ENCODE data around the gene DNAJC22. TPM values are rescaled to one million over a fixed set of nuclear protein-coding genes. Genes with fewer than 3 reads are reported as not detected.
A peak's percentile ranks its signal among the peaks of the same experiment; 100 is the strongest.
"Not testable (repeated sequence)": the region's sequence is repeated elsewhere in the genome, so short reads cannot be mapped to it uniquely, and the experiment has no call there.

DNAJC22 gene
- total RNA-seq, 1 donor from 2014 or later, result 0.08 TPM

- Histone ChIP-seq H3K4me1 (no peaks in the 10 kb centered on the region), H3K36me3 (no peaks in the 10 kb centered on the region), H3K4me3 (no peak overlapping the region), H3K27me3 (ENCODE audit: low read depth) (no peaks in the 10 kb centered on the region), H3K9me3 (replicated peaks) (no peaks in the 10 kb centered on the region), H3K27ac (replicated peaks) (no peak overlapping the region)
- TF ChIP-seq CTCF (IDR thresholded peaks at IDR 0.05; ENCODE audit: borderline replicate concordance), result no peak
- DNase-seq, result no peak
- intact Hi-C loops (cut with micrococcal nuclease), result no loop called here
Observed at GRCh38 chr12:49377386-49377785, 30.7 kb downstream of the DNAJC22 start.

DNA sequence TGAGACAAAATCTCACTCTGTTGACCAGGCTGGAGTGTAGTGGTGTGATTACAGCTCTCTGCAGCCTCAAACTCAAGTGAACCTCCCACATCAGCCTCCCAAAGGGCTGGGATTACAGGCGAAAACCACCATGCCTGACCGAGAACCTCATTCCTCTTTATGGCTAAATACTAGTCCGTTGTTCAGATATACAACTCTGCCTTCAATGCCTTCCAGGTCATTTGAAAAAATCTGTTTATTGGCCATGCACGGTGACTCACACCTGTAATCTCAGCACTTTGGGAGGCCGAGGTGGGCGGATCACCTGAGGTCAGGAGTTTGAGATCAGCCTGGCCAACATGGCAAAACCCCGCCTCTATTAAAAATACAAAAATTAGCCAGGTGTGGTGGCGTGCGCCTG is 33.5 kb downstream of the DNAJC22 start:
- H3K36me3 ChIP-seq; H3K4me1 ChIP-seq; H3K9me3 ChIP-seq (replicated peaks); H3K4me3 ChIP-seq; H3K27me3 ChIP-seq (ENCODE audit: low read depth); intact Hi-C loops (cut with micrococcal nuclease); DNase-seq; H3K27ac ChIP-seq (replicated peaks): not testable (repeated sequence)

DNA sequence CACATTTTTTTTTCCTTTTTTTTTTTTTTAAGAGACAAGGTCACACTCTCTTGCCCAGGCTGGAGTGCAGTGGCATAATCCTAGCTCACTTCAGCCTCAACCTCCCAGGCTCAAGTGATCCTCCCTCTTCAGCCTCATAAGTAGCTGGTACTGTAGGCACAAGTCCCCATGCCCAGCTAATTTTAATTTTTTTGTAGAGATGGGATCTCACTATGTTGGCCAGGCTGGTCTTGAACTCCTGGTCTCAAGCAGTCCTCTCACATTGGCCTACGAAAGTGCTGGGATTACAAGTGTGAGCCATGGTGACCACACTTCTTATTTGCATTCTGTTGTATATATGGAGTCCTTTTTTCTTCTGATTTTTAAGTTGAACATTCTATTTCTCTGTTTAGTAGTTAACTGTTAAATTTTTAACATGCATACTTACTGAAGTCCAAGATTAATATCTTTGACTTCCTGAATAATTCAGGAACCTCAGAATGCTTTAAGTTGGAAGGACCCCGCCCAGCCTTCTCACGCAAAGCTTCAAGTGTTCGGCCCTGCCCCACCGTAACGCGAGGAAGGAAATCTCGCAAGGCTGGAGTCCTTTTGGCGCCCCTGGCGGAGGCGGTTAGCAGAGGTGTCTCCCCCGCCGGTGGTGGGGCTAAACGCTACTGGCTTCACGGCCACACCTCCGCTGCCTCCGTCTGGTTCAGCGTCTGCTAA is 42.1 kb downstream of the DNAJC22 start:
- Histone ChIP-seq H3K4me1 (no peaks in the 10 kb centered on the region), H3K9me3 (replicated peaks) (no peaks in the 10 kb centered on the region), H3K27ac (replicated peaks) (no peak overlapping the region), H3K27me3 (ENCODE audit: low read depth) (no peaks in the 10 kb centered on the region), H3K36me3 (no peaks in the 10 kb centered on the region), H3K4me3 (no peak overlapping the region)
- DNase-seq, result peak; percentile 36
- intact Hi-C loops (cut with micrococcal nuclease), result no loop called here
- TF ChIP-seq CTCF (IDR thresholded peaks at IDR 0.05; ENCODE audit: borderline replicate concordance), result no peak

- no peak for TF ChIP-seq CTCF (IDR thresholded peaks at IDR 0.05; ENCODE audit: borderline replicate concordance)
- no peak overlapping the region for H3K27ac ChIP-seq (replicated peaks)
Observed at GRCh38 chr12:49389387-49389703, 42.7 kb downstream of the DNAJC22 start.

DNA sequence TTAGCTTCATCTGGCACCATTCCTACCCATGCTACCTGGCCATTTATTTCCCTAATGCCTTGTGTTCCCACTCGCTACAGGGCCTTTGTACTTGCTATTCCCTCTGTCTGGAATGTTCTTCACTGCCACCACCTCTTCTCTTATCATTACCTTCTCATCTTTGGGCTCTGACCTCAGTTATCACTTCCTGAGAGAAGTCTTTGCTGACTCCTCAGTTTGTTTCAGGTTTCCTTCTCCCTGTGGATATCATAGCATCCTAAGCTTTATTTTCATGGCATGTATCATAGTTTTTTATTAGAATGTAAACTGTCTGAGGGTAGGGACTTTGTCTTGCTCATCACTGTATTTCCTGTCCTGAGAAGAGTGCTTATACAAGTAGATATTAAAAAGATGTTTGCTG is 50.3 kb downstream of the DNAJC22 start:
- Histone ChIP-seq H3K36me3 (no peaks in the 10 kb centered on the region), H3K27me3 (ENCODE audit: low read depth) (no peaks in the 10 kb centered on the region), H3K9me3 (replicated peaks) (no peaks in the 10 kb centered on the region), H3K27ac (replicated peaks) (no peak overlapping the region), H3K4me1 (no peaks in the 10 kb centered on the region), H3K4me3 (no peak overlapping the region)
- intact Hi-C loops (cut with micrococcal nuclease), result no loop called here
- DNase-seq, result no peak
- no peak for TF ChIP-seq CTCF (IDR thresholded peaks at IDR 0.05; ENCODE audit: borderline replicate concordance)

More at GRCh38 chr12:49389387-49389703, 42.7 kb downstream of the DNAJC22 start:
- DNase-seq, result no peak
- H3K27me3 ChIP-seq (ENCODE audit: low read depth), result no peaks in the 10 kb centered on the region
- intact Hi-C loops (cut with micrococcal nuclease), result no loop called here
- H3K36me3 ChIP-seq, result no peaks in the 10 kb centered on the region
- H3K4me3 ChIP-seq, result no peak overlapping the region
- H3K9me3 ChIP-seq (replicated peaks), result no peaks in the 10 kb centered on the region
- no peaks in the 10 kb centered on the region for H3K4me1 ChIP-seq

GRCh38 chr12:49400304-49400703 is 53.6 kb downstream of the DNAJC22 start:
- DNase-seq, result no peak
- no peaks in the 10 kb centered on the region for H3K36me3 ChIP-seq

More at GRCh38 chr12:49400304-49400703, 53.6 kb downstream of the DNAJC22 start:
- Histone ChIP-seq H3K4me3 (no peak overlapping the region), H3K27ac (replicated peaks) (no peak overlapping the region), H3K4me1 (no peaks in the 10 kb centered on the region), H3K27me3 (ENCODE audit: low read depth) (no peaks in the 10 kb centered on the region), H3K9me3 (replicated peaks) (no peaks in the 10 kb centered on the region)
- intact Hi-C loops (cut with micrococcal nuclease), result no loop called here
- no peak for TF ChIP-seq CTCF (IDR thresholded peaks at IDR 0.05; ENCODE audit: borderline replicate concordance)

Other genes starting within 250 kb of the DNAJC22 start
- gene LMBR1L, start 236.0 kb upstream of the DNAJC22 start, total RNA-seq, result 27.5 TPM
- gene TUBA1B, start 215.5 kb upstream of the DNAJC22 start, total RNA-seq, result 318 TPM
- 102 TPM for gene TUBA1A, start 157.8 kb upstream of the DNAJC22 start, total RNA-seq
- 35.0 TPM for gene TUBA1C, start 81.8 kb upstream of the DNAJC22 start, total RNA-seq
- not detected for gene PRPH, start 51.7 kb upstream of the DNAJC22 start, total RNA-seq
- 0.66 TPM for gene TROAP, start 23.6 kb upstream of the DNAJC22 start, total RNA-seq
- not detected for gene C1QL4, start 9.7 kb upstream of the DNAJC22 start, total RNA-seq
- 5.9 TPM for gene SPATS2, start 20.6 kb downstream of the DNAJC22 start, total RNA-seq
- gene KCNH3, start 192.1 kb downstream of the DNAJC22 start, total RNA-seq, result 0.41 TPM
- gene MCRS1, start 221.3 kb downstream of the DNAJC22 start, total RNA-seq, result 97.9 TPM

All from left ventricle myocardium inferior (tissue), 1 donor.